Measurements from ENCODE around the gene NUP210.

Gene NUP210

DNA sequence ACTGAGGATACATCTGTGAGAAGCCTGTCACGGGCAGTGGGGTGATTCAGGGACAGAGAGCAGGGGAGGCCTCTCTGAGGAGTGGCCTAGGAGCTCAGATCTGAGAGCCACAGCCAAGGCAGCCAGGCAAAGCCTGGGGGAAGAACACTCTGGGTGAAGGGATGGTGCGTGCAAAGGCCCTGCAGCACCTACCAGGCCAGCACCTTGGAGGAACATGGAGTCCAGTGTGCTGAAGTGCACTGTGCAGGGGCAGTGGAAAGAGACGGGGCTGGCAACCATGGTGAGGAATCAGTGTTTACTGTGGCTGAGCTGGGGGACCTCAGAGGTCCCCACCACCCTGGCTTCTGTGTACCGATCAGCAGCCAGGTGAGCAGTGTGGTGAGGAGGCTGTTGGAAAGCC, 48.0 kb downstream of the NUP210 start:
- DNase-seq = no peak

- no peak for DNase-seq
These were observed 48.7 kb downstream of the NUP210 start for GRCh38 chr3:13371100-13372075.

DNA sequence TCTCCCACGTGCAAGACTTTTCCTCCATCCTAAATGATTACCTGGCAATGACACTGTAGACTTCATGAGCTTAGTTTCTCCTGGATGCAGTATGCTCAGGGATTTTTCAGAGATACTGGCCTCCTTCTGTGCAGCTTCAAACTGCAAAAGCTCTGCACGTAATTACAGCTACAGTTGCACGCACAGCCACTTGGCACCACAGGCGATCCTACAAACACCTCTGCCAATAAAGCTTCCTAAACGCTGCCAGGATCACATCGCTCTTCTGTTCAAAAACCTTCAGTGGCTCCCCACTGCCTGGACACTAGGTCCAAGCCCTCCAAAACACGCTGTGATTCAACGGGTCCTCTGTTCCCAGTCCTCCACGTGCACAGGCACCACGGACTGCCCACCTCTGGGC, 49.5 kb downstream of the NUP210 start:
- no peak for DNase-seq

DNA sequence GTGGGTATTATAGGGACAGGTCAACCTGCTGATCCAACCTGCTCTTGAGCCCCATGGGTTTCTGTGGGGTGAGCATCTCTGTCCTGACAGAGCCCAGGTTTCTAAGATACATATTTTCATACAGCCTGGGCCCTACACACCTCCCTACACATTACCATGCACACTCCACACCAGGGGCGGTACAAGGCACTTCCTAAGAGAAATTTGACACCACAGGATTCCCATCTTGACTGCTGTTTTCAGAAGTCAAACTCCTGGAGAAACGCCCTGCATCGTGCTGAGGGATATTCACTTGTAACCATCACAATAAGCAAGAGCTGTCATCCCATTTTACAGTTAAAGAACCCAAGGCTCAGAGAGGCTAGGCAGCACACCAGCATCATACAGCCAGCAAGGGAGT, 50.1 kb downstream of the NUP210 start:
- DNase-seq = no peak

DNA sequence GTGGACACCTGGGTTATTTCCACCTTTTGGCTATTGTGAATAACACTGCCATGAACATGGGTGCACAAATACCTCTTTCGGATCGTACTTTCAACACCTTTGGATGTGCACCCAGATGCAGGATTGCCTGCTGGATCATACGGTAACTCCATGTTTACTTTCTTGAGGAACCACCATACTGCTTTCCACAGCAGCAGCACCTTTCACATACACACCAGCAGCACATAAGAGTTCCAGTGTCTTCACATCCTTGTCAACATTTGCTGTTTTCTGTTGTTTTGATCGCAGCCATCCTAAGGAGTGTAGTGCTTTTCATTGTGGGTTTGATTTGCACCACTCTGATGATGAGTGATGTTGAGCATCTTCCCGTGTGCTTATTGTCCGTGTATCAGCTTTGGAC, 51.3 kb downstream of the NUP210 start:
- DNase-seq = no peak

GRCh38 chr3:13367728-13368127, 52.4 kb downstream of the NUP210 start:
- DNase-seq = no peak

DNA sequence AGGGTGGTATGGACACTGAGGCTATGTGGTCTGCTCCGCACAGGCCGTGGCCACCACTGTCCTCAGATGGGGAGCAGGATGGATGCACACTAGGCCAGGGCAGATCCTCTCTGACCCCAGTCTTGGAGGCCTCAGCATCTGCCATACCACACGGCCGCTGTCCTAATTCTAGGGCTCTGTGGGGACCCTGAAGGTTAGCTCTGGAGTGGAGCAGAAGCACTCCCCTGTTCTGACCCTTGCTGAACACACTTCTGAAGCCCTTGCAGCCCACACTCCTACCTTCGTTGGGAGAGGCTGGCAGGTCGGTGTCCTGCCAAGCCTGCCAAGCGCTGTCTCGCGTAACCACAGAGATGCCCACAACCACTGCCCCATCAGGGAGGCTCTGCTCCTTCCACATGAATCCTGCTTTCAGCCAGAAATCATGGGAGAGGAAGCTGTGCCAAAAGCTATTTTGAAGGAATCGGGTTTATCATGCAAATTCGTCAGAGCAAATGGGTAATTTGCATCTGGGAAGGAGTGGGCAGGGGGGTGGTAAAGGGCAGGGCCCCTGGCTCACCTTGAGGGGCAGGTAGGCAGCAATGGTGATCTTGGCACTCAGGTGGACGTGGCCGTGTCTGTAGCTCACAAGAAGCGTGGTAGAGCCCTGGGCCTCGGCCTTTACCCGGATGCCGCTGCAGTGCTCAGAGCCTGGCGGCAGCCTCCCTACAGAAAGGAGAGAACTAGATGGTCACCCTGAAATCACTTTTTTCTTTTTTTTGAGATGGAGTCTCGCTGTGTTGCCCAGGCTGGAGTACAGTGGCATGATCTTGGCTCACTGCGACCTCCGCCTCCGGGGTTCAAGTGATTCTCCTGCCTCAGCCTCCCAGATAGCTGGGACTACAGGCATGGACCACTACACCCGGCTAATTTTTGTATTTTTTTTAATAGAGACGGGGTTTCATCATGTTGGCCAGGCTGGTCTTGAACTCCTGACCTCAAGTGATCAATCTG, 54.4 kb downstream of the NUP210 start:
- DNase-seq = no peak

GRCh38 chr3:13364602-13365271, 55.4 kb downstream of the NUP210 start:
- DNase-seq = no peak

DNA sequence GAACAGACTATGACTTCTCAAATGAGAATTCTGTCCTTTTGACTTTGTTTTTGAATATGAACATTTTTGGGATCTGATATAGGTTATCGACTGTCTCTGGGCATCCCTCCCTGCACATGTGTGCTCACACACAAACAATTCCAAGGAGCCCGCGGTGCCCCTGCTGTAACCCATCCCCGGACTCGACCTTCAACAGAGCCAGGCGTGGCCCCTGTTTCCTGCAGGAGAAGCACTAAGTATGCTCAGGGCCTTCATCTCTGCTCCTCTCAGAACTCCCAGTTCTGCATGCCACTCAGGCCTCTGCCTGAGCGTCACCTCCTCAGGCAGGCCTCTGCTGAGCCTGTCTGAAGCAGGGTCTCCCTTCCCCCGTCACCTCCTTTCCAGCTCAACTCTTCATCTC, 57.6 kb downstream of the NUP210 start:
- no peak for DNase-seq

DNA sequence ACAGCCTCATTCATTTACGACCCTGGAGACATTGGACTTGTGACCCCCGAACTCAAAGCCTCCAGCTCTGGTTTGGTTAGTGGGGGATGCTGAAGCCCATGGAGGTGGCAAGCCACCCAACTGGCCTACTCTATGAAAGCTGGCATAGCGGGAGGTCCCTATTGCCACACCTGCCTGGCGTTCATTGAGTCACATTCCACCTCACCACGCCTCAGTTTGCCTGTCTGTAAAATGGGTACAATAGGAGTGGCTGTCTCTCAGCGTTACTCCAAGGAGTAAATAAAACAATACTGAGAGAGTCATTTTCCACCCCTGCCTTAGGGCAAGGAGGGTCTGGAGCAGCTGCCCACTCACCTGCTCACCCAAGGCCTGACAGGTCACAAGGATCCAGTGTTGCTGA, 60.2 kb downstream of the NUP210 start:
- no peak for DNase-seq

- DNase-seq = no peak
These were observed 61.5 kb downstream of the NUP210 start for GRCh38 chr3:13358643-13359042.

GRCh38 chr3:13358051-13358450, 62.1 kb downstream of the NUP210 start:
- DNase-seq = no peak

DNA sequence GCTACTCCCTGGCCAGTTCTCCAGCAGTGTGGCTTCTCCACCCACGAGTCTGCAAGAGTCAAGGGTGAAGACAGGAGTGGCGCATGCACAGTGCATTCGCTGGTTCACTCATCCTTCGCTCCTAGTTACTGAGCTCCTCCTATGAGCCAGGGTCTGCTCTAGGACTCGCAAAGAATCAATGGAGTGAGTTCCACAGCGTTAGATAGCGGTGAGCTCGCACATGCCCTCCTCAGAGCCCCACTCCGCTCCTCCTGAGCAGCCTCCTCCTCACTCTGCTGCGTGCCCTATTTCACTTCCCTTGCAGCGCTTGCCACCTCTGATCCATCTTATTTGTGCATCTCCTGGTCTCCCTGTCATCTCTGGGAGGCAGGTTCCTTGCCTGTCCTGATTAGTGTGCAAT, 63.0 kb downstream of the NUP210 start:
- no peak for DNase-seq

DNA sequence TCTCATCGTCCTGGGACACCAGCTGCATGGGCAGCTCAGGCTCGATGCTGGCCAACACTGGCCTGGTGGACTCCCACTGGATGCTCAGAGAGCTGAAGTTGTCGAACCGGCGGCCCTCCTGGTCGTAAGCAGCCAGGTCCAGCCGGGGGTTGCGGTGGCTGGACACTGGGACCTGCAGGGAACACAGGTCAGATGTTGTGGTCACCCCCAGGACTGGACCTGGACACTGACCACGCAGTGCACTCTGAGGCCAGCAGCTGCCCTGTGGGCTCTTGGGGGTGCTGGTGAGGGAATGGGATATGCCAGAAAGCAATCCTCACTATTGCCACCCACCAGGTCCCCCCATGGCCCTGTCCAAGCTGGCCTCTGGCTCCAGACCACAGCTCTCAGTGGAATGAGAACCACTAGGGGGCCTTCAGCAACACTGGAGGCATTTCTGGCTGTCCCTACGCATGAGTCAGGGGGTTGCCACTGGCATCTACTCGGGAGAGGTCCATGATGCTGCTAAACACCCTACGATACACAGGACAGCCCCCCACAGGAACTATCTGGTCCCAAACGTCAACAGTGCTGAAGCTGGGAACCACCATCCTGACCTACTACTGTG, 66.1 kb downstream of the NUP210 start:
- no peak for DNase-seq

GRCh38 chr3:13353506-13353905, 66.6 kb downstream of the NUP210 start:
- no peak for DNase-seq

DNA sequence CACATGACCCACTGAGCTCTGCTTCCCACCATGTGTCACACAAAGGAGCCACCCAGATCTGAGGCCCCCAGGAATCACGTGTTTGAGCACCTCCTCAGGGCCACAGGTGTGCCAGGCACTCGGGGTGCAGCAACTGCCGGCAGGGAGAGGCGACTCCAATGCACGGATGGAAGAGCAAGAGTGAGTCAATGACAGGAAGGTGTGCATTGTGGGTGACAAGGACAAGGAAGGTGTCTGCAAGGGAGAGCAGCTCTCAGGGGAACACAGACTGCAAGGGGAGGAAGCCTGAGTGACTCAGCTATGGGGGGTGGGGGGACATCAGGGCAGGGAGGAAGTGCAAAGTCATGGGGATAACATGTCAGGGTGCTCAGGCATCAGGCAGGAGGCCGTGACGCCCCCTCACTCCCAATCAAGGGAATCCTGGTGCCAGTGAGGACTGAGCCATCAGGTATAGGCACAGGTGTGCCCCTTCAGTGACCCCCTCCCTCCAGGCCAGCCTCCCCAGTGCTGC, 67.4 kb downstream of the NUP210 start:
- no peak for DNase-seq

- no peak for DNase-seq
These were observed 70.3 kb downstream of the NUP210 start for GRCh38 chr3:13349823-13350222.

DNA sequence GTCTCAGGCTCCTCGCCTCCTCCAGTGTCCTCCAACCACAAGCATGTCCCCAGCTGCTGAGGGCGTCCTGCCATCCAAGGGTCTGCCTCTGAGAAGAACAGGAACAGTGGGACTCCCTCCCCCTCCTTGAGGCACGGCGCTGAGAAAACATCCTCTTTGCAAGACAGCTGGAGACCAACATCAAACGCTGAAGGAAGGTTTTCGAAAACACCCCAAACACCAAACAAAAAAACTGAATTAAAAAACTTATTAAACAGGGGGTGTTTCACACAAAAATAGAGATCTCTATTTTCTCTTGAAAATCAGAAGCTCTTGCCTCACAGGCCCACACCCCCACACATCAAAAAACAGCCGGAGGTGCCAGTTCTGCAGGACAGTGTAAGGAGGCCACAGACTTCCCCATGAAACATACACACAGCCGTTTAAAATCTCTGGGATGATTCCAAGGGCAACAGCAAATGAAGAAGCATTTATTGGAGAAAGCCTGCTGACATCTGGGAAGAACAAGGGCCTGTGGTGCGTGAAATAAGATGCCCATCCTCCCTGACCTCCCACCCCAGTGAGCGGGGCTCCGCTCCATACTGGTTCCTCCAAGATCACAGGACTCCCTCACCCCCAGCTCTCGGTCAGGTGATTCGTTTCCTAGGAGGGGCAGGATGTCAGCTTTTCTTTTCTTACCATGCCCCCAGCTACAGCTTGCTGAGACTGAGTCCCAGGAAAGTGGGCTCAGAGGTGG, 71.3 kb downstream of the NUP210 start:
- no peak for DNase-seq

DNA sequence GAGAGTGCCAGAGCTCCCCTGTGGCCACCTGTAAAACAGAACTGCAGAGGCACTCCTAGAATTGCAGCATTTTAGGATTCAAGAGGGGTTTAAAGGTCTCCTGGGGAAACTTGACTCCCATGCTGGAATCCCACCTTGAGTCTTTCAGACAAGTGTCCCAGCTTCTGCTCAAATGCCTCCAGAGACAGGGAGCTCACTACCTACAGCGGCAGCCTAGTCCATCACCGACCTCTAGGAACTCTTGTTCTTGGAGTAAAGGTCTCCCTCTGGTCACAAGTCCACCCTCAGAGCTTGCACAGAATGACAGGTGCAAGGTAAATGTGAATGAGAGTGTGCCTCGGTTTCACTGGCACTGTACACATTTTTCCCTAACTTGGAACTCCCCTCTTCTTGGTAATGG, 72.0 kb downstream of the NUP210 start:
- no peak for DNase-seq

DNA sequence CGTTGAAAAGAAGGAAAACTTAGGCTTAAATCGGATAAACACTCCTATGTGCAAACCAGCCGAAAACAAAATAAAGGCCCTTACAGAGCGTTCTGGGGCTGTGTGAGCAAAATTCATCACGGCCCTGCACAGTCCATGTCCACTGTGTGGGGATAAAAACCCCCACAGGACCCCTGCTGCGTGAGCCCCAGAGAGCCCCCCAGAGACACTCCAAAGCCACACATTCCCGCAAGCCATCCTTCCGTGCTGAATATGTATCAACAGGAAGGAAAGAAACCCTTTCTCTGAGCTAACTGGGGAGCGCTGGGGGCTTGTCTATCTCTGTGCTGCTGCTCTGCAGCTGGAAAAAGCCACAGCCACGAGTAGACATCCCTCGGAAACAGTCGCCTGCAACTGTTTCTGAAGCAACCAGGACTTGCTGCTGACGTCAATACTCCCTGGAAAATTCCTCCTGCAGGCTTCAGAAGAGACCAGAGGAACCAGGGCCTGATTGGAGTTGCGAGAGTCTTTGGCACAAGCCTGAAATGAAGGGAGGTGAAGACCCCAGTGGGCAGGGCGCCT, 72.7 kb downstream of the NUP210 start:
- DNase-seq = no peak
